H9 (cell line): Measurements from ENCODE around the gene COIL. TPM values are rescaled to one million over a fixed set of nuclear protein-coding genes. Genes with fewer than 3 reads are reported as not detected.

Experiments
- DNase-seq: peaks from one replicate; pipeline ENCODE4 v3.0.0-alpha.2; 2017
- H2AFZ ChIP-seq: one replicate; pipeline ENCODE4 v1.6.1; 2013; ENCODE audit warnings: mild to moderate bottlenecking, low read length, control low read depth, moderate library complexity
- H2AK5ac ChIP-seq: 2 replicates; pipeline ENCODE4 v1.6.1; 2013; ENCODE audit warnings: low read length, control low read depth, mixed read lengths; ENCODE audit not compliant: insufficient read length
- H2BK120ac ChIP-seq: one replicate; pipeline ENCODE4 v1.6.1; 2013; ENCODE audit warnings: low read depth, mild to moderate bottlenecking, low read length, control low read depth, inconsistent platforms; ENCODE audit not compliant: poor library complexity, severe bottlenecking
- H2BK12ac ChIP-seq: 2 replicates; pipeline ENCODE4 v1.6.1; 2013; ENCODE audit warnings: low read length, control low read depth, mixed read lengths, low read depth; ENCODE audit not compliant: insufficient read length
- H2BK15ac ChIP-seq: 2 replicates; pipeline ENCODE4 v1.6.1; 2013; ENCODE audit warnings: low read depth, low read length, control low read depth
- H2BK20ac ChIP-seq: one replicate; pipeline ENCODE4 v1.6.1; 2013; ENCODE audit warnings: low read depth, mild to moderate bottlenecking, low read length, control low read depth, inconsistent platforms; ENCODE audit not compliant: poor library complexity, severe bottlenecking
- H2BK5ac ChIP-seq: 2 replicates; pipeline ENCODE4 v1.6.1; 2013; ENCODE audit warnings: low read length, control low read depth, mixed read lengths; ENCODE audit not compliant: insufficient read length
- H3K14ac ChIP-seq: 2 replicates; pipeline ENCODE4 v1.6.1; 2013; ENCODE audit warnings: low read length, control low read depth; ENCODE audit not compliant: insufficient read depth
- H3K18ac ChIP-seq: 2 replicates; pipeline ENCODE4 v1.6.1; 2013; ENCODE audit warnings: low read depth, mild to moderate bottlenecking, mixed read lengths, low read length, control low read depth; ENCODE audit not compliant: insufficient read length
- H3K23ac ChIP-seq: 2 replicates; pipeline ENCODE4 v1.6.1; 2013; ENCODE audit warnings: low read length, control low read depth, mixed read lengths, low read depth; ENCODE audit not compliant: insufficient read length
- H3K23me2 ChIP-seq: 2 replicates; pipeline ENCODE4 v1.6.1; 2013; ENCODE audit warnings: low read depth, mild to moderate bottlenecking, mixed read lengths, low read length, control low read depth; ENCODE audit not compliant: insufficient read length, poor library complexity, severe bottlenecking
- H3K27ac ChIP-seq: 2 replicates; pipeline ENCODE4 v1.5.1; 2013; ENCODE audit warnings: low read length, control low read depth, mixed read lengths, low read depth; ENCODE audit not compliant: insufficient read length
- H3K27me3 ChIP-seq: 2 replicates; pipeline ENCODE4 v1.6.1; 2013; ENCODE audit warnings: low read length, control low read depth, inconsistent platforms; ENCODE audit not compliant: insufficient read depth
- H3K4ac ChIP-seq: 2 replicates; pipeline ENCODE4 v1.6.1; 2013; ENCODE audit warnings: low read depth, mild to moderate bottlenecking, control low read depth, inconsistent platforms, low read length, moderate library complexity
- H3K4me1 ChIP-seq: 2 replicates; pipeline ENCODE4 v1.6.1; 2013; ENCODE audit warnings: low read length, control low read depth, inconsistent platforms; ENCODE audit not compliant: insufficient read depth
- H3K4me2 ChIP-seq: 2 replicates; pipeline ENCODE4 v1.6.1; 2013; ENCODE audit warnings: low read length, control low read depth, mixed read lengths; ENCODE audit not compliant: insufficient read length, insufficient read depth
- H3K56ac ChIP-seq: 2 replicates; pipeline ENCODE4 v1.6.1; 2013; ENCODE audit warnings: low read depth, mild to moderate bottlenecking, mixed read lengths, low read length, control low read depth; ENCODE audit not compliant: insufficient read length
- H3K79me1 ChIP-seq: 2 replicates; pipeline ENCODE4 v1.6.1; 2013; ENCODE audit warnings: low read depth, mild to moderate bottlenecking, moderate library complexity, low read length, control low read depth, inconsistent platforms; ENCODE audit not compliant: insufficient read depth, poor library complexity, severe bottlenecking
- H3K79me2 ChIP-seq: 2 replicates; pipeline ENCODE4 v1.6.1; 2013; ENCODE audit warnings: low read length, control low read depth, inconsistent platforms; ENCODE audit not compliant: insufficient read depth
- H3K9ac ChIP-seq: 2 replicates; pipeline ENCODE4 v1.6.1; 2013; ENCODE audit warnings: low read length, control low read depth, mixed read lengths; ENCODE audit not compliant: insufficient read length; ENCODE audit errors: extremely low read depth
- H3K9me3 ChIP-seq: one replicate; pipeline ENCODE4 v1.6.1; 2013; ENCODE audit warnings: low read depth, low read length, inconsistent platforms; ENCODE audit not compliant: control insufficient read depth
- H3T11ph ChIP-seq: one replicate; pipeline ENCODE4 v1.6.1; 2013; ENCODE audit warnings: mild to moderate bottlenecking, low read length, control low read depth, inconsistent platforms
- H4K20me1 ChIP-seq: one replicate; pipeline ENCODE4 v1.6.1; 2013; ENCODE audit not compliant: control insufficient read depth, insufficient read length, insufficient read depth
- H4K5ac ChIP-seq: 2 replicates; pipeline ENCODE4 v1.6.1; 2013; ENCODE audit warnings: low read depth, mild to moderate bottlenecking, mixed read lengths, low read length, control low read depth; ENCODE audit not compliant: insufficient read length
- H4K8ac ChIP-seq: replicated peaks from 2 replicates; pipeline ENCODE4 v1.6.1; 2013; ENCODE audit warnings: low read length, control low read depth, mixed read lengths, low read depth; ENCODE audit not compliant: insufficient read length
- H4K91ac ChIP-seq: 2 replicates; pipeline ENCODE4 v1.6.1; 2013; ENCODE audit warnings: low read depth, mild to moderate bottlenecking, moderate library complexity, mixed read lengths, low read length, control low read depth; ENCODE audit not compliant: insufficient read length
- H3K27ac Mint-ChIP-seq, 3 experiments: 2 replicates in 2 of 3; 3 replicates in 1 of 3; pipeline ENCODE4 v1.8.0; 2020 to 2021; ENCODE audit warnings: mixed read lengths in 3 of 3, mild to moderate bottlenecking in 1 of 3, moderate library complexity in 1 of 3
- H3K27me3 Mint-ChIP-seq: 2 replicates; pipeline ENCODE4 v1.8.0; 2021; ENCODE audit warnings: low read depth, mild to moderate bottlenecking, moderate library complexity, mixed read lengths
- H3K36me3 Mint-ChIP-seq, 3 experiments: 2 replicates in 2 of 3; 3 replicates in 1 of 3; pipeline ENCODE4 v1.8.0; 2020 to 2021; ENCODE audit warnings: low read depth in 3 of 3, mixed read lengths in 3 of 3; ENCODE audit not compliant: insufficient read depth in 1 of 3
- H3K4me1 Mint-ChIP-seq, 2 experiments: 2 replicates each; pipeline ENCODE4 v1.8.0; 2020; ENCODE audit warnings: mixed read lengths in 2 of 2
- H3K4me3 Mint-ChIP-seq, 2 experiments: 2 replicates in 1 of 2; 3 replicates in 1 of 2; pipeline ENCODE4 v1.8.0; 2020 to 2021; ENCODE audit warnings: mild to moderate bottlenecking in 2 of 2, mixed read lengths in 2 of 2, moderate library complexity in 1 of 2
- H3K9me3 Mint-ChIP-seq, 2 experiments: 2 replicates in 1 of 2; 3 replicates in 1 of 2; pipeline ENCODE4 v1.8.0; 2020; ENCODE audit warnings: mild to moderate bottlenecking in 2 of 2, mixed read lengths in 2 of 2, moderate library complexity in 1 of 2
- CTCF ChIP-seq: fragments of 200-600 bp; sonication (generic); conservative IDR thresholded peaks from 3 replicates; pipeline ENCODE4 v1.8.0; 2021; ENCODE audit warnings: antibody characterized with exemption, mild to moderate bottlenecking
- WGBS: extraction: QIAGEN DNeasy Blood & Tissue Kit; methylation state at CpG from one replicate; pipeline ENCODE4 v1.1.7; 2013; ENCODE audit warnings: missing lambda C conversion rate, low lambda C conversion rate, mixed read lengths; ENCODE audit not compliant: insufficient read length; ENCODE audit errors: extremely low coverage; 5-methylcytosine and 5-hydroxymethylcytosine counted together
- total RNA-seq: library from RNA; stranded (reverse); gene quantifications from 2 replicates; pipeline ENCODE4 v1.2.1, GENCODE V29; 2021

COIL gene
- total RNA-seq, 1 experiment from 2014 or later, result 21.5 TPM

DNA sequence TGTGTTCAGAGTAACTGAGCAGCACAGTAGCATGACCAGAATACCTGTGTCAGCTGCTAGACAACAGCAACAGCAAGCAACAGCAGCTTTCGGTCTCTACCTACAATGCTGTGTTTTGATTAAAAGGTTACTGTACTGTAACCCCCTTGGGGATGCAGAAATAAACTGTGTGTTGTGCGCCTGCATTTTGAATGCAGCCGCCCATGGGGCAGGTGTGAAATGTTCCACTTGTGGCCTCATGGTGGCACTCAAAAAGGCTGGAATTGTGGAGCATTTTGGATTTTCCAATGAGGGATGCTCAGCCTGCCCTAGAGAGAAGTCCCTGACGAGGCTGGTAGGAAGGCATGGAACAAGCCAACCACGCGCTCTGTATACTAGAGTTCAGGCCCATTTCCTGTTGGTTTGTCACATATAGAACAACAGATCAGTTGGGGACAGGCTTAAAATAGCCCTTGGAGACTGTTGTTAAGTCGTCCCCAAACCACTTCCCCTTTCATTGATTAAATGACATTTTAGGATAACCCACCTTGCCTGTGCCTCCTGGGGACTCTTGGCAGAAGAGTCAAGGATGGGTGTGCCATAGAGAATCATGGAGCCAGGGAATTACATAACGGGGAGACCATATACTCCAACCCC is 44.2 kb upstream of the COIL start:
- Histone ChIP-seq H2AK5ac (no peak overlapping the region), H2AFZ (no peak overlapping the region), H3K4me1 (0 out of 2 replicates have a peak, but pooled peaks cover 3% of the 10 kb centered on the region), H3T11ph (no peak overlapping the region), H3K27ac (no peak overlapping the region), H4K20me1 (no peaks in the 10 kb centered on the region), H4K8ac (no peak overlapping the region), H3K56ac (no peak overlapping the region), H3K9me3 (no peaks in the 10 kb centered on the region), H3K9ac (no peak overlapping the region), H3K4ac (no peak overlapping the region), H4K5ac (no peak overlapping the region), H2BK12ac (no peak overlapping the region), H3K23ac (no peak overlapping the region), H2BK5ac (no peak overlapping the region), H2BK15ac (no peak overlapping the region), H3K18ac (no peak overlapping the region), H3K79me2 (no peaks in the 10 kb centered on the region), H2BK120ac (no peak overlapping the region), H3K4me2 (no peak overlapping the region), H3K79me1 (no peaks in the 10 kb centered on the region), H2BK20ac (no peak overlapping the region), H3K27me3 (no peaks in the 10 kb centered on the region), H3K14ac (no peak overlapping the region), H4K91ac (no peak overlapping the region), H3K23me2 (no peaks in the 10 kb centered on the region)
- peak; percentile 58 for TF ChIP-seq CTCF
- Mint-ChIP-seq H3K4me3 (no peak overlapping the region), H3K27me3 (no peaks in the 10 kb centered on the region), H3K9me3 (no peaks in the 10 kb centered on the region), H3K27ac (0 out of 7 replicates have a peak overlapping the region, but pooled peaks of 1 of the 3 experiments have one; percentile 10), H3K36me3 (peaks cover 0 to 13% (median 7%) of the 10 kb centered on the region in 3 experiments; a peak in 4 of 7 replicates), H3K4me1 (peaks cover 3% of the 10 kb centered on the region in 2 experiments)
- no peak for DNase-seq
- WGBS, result no CpG with 5 or more reads among the region's 8 CpGs
